GM19023 (cell line): ENCODE measurements around the gene ATP6V1D.
A peak's percentile ranks its signal among the peaks of the same experiment; 100 is the strongest.
"Not testable (repeated sequence)": the region's sequence is repeated elsewhere in the genome, so short reads cannot be mapped to it uniquely, and the experiment has no call there.

Experiments
- ATAC-seq: cut with Tn5 transposase; IDR thresholded peaks from one replicate; pipeline ENCODE4 v1.9.1; 2021; ENCODE audit warnings: mild to moderate bottlenecking, moderate library complexity; ENCODE audit not compliant: unreplicated experiment

Gene ATP6V1D

GRCh38 chr14:67359775-67360469 is at the start of gene ATP6V1D, which contains the start of gene EIF2S1:
TSS of gene ATP6V1D (minus strand) at chr14:67359804. CDS start at chr14:67359698, 106 bp downstream.
TSS of gene EIF2S1 (plus strand) at chr14:67360328. CDS start at chr14:67364768, 4,440 bp downstream.
- ATAC-seq = peak; percentile 91

- not testable (repeated sequence) for ATAC-seq
These were observed 48.7 kb upstream of the ATP6V1D start for GRCh38 chr14:67408122-67408801.

- no peak for ATAC-seq
These were observed 46.2 kb upstream of the ATP6V1D start for GRCh38 chr14:67405771-67406170.

GRCh38 chr14:67400434-67400833 is 40.8 kb upstream of the ATP6V1D start:
- ATAC-seq = no peak

- no peak for ATAC-seq
These were observed 37.9 kb upstream of the ATP6V1D start for GRCh38 chr14:67397536-67397935.

GRCh38 chr14:67396381-67396970 is 36.9 kb upstream of the ATP6V1D start:
- ATAC-seq = no peak

- ATAC-seq = no peak
These were observed 36.2 kb upstream of the ATP6V1D start for GRCh38 chr14:67395876-67396189.

GRCh38 chr14:67395086-67395875 is 35.7 kb upstream of the ATP6V1D start:
- ATAC-seq = no peak

GRCh38 chr14:67393689-67394088 is 34.1 kb upstream of the ATP6V1D start:
- no peak for ATAC-seq

GRCh38 chr14:67392800-67393199 is 33.2 kb upstream of the ATP6V1D start:
- no peak for ATAC-seq

GRCh38 chr14:67392123-67392522 is 32.5 kb upstream of the ATP6V1D start:
- ATAC-seq = no peak

GRCh38 chr14:67391268-67391667 is 31.7 kb upstream of the ATP6V1D start:
- no peak for ATAC-seq

- ATAC-seq = no peak
These were observed 30.4 kb upstream of the ATP6V1D start for GRCh38 chr14:67389811-67390534.

- no peak for ATAC-seq
These were observed 29.7 kb upstream of the ATP6V1D start for GRCh38 chr14:67389275-67389674.

GRCh38 chr14:67387195-67387594 is 27.6 kb upstream of the ATP6V1D start:
- no peak for ATAC-seq

GRCh38 chr14:67385618-67386017 is 26.0 kb upstream of the ATP6V1D start:
- no peak for ATAC-seq

GRCh38 chr14:67385120-67385519 is 25.5 kb upstream of the ATP6V1D start:
- no peak for ATAC-seq

- ATAC-seq = no peak
These were observed 18.3 kb upstream of the ATP6V1D start for GRCh38 chr14:67377916-67378315.

- ATAC-seq = no peak
These were observed 13.7 kb upstream of the ATP6V1D start for GRCh38 chr14:67373347-67373746.

GRCh38 chr14:67372833-67373232 is 13.2 kb upstream of the ATP6V1D start:
- no peak for ATAC-seq
